HL-60/S4 treated with retinoic acid at 250 ng/mL for 4 days and 3 days (cell line): Measurements from ENCODE around the gene PIWIL4.
"Not testable (repeated sequence)": the region's sequence is repeated elsewhere in the genome, so short reads cannot be mapped to it uniquely, and the experiment has no call there.

Experiments used
- in situ Hi-C: fragments of 300-500 bp; cut with MboI; formaldehyde crosslinking; loops from 2 replicates; pipeline ENCODE4 v1.7.0; 2022; ENCODE audit warnings: low sequenced_read_pairs

Gene PIWIL4

DNA sequence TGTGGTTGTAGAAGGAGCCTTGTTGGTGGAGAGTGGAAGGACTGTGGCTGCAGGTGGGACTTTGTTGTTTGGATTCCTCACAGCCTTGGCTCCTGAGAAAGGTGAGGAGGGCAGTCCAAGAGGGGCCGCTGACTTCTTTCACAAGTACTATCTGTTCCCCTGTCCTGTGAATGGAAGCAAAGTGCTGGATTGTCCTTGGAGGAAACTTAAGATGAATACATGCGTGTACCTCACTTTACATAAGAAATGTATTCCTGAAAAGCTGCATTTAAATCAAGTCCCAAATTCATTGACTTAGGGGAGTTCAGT is 21.1 kb upstream of the PIWIL4 start:
- in situ Hi-C loops = no loop called here

DNA sequence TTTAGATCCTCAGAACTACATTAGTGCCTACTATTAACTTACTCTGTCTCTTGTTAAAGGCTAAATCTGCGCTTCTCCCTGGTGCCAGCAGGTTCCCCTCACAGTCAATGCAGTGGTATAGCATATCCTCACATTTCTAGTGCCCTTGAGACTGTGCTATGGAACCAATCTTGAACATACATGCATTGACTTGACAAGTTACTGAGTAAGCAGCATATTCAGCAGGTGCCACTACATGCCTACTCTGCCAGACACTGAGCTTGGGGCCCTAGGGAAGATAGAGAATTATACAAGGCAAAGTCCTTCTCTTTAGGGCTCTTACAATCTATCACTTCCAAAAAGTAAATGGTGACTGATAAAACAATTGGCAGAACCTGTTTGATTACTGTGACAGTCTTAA is 20.3 kb upstream of the PIWIL4 start:
- in situ Hi-C loops = no loop called here

DNA sequence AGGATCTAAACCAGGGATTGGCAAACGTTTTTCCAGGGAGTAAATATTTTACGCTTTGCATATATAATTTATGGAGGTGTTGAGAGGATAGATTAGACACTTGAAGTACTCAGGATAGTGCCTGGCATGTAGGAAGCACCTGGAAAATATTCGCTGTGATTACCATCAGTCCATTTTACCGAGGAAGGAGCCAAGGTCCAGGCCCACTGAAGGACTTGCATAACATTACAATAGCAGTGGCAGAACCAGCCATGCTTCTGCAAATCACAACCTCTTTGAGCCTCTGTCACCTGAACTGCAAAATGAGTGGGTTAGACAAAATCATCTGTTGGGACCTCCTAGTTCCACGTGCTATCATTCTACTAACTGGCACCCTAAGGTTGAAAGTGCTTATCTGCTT is 18.0 kb upstream of the PIWIL4 start:
- in situ Hi-C loops = no loop called here

DNA sequence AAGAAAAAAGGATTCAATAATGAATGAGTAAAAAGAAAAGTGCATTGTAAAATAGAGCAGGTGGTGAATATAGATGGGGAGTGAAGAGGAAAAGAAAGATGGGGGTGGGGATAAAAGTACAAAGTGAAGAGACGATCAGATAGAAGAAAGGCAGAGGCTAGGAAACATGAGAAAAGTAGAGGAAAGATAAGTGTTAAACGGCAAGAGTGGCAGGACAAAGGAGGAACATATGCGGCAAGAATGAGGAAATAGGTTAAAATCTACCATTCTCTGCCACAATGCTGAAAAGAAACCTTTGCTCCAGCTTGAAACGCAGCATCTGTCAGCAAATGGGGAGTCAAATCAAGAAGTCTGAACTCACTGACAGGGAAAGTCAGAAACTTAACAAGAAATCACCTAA is 16.7 kb upstream of the PIWIL4 start:
- in situ Hi-C loops = no loop called here

DNA sequence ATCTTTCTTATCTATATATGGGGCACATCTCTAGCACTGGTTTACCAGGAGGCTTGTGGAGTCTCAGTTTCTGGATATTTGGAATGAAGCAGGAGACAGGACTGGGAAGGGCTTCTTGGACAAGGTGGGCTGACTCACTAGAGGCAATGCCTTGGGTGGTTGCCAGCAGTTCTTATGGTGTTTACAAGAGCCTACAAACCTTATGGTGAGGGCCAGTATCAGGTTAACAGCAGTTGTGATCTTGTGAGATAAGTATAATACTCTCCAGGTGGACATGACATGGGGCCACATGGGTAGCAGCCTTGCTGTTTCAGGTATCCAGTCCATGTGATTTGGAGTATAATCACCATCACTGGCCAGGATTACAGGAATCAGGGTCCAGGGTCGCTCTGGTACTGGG is 13.2 kb upstream of the PIWIL4 start:
- in situ Hi-C loops = no loop called here

DNA sequence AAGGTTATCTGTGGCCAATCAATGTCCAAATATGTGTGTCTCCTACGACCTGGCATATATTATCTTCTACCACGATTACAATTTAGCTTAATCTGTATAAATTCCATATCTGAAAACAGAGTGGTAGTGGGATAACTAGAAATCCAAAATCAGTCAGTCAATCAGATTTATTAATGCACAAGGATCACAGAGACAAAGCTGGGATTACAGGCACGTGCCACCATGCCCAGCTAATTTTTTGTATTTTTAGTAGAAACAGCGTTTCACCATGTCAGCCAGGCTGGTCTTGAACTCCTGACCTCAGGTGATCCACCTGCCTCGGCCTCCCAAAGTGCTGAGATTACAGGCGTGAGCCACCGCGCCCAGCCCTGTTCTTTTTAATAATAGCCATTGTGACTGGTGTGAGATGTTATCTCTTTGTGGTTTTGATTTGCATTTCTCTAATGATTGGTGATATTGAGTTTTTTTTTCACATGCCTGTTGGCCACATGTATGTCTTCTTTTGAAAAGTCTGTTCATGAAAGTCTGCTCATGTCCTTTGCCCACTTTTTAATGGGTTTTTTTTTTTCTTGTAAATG is 11.3 kb upstream of the PIWIL4 start:
- in situ Hi-C loops = not testable (repeated sequence)

DNA sequence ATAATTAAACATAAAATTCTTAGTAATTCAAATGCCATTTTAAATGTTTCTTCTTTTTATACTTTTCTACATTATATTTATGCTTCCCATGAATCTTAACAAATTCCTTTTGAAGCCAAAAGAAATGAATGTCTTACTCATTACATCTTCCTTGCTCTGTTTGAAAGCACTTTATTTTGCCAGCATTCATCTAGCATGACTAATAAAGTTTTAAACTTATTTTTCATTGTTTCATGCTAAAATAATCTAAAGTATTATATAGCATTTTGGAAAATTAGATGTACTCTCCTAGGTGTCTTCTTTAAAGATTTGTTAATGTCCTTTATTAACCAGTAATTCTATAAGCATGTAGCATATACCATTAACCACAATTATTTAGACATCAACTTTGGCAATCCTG is 9.7 kb upstream of the PIWIL4 start:
- in situ Hi-C loops = no loop called here

DNA sequence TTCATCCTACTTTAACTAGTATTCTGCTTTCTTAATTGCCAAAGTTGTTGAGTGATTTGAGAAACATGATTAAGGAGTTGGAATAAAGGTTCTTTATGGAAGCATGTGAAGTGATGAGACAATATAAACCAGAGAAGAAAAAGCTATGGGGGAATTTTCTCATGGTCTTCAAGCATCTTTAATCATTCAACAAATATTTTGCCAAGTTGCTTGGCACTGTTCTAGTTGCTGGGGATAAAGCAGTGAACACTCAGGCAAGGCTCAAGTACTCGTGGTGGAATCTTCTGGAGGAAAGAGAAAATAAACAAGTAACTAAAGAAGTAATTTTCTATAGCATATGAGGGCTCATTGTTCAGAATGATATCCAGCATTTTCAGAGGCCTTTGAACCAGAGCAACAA is 9.2 kb upstream of the PIWIL4 start:
- in situ Hi-C loops = no loop called here

DNA sequence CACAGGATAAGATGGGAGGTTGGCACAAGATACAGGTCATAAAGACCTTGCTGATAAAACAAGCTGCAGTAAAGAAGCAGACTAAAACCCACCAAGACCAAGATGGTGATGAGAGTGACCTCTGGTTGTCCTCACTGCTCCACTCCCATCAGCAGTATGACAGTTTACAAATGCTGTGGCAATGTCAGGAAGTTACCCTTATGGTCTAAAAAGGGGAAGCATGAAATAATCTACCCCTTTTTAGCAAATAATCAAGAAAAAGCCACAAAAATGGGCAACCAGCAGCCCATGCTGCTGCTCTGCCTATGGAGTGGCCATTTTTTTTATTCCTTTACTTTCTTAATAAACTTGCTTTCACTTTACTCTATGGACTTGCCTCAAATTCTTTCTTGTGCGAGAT is 8.7 kb upstream of the PIWIL4 start:
- in situ Hi-C loops = no loop called here

DNA sequence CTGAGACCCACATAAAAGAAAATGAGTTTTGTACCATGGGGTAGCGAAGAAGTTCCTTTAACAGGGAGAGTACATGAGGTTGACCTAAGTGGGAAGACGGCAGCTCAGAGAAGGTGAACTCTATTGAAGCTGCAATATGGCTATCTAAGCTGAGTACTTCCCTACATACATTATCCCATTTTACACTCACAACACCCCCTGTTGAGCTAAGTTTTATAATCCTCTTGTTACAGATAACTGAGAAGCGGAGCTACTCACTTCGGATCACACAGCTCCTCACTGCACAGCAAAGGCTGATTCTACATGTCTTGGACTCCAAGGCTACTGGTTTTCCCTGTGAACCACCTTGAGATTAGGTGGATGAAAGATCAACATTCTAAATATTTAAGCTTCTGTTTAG is 8.2 kb upstream of the PIWIL4 start:
- in situ Hi-C loops = no loop called here

DNA sequence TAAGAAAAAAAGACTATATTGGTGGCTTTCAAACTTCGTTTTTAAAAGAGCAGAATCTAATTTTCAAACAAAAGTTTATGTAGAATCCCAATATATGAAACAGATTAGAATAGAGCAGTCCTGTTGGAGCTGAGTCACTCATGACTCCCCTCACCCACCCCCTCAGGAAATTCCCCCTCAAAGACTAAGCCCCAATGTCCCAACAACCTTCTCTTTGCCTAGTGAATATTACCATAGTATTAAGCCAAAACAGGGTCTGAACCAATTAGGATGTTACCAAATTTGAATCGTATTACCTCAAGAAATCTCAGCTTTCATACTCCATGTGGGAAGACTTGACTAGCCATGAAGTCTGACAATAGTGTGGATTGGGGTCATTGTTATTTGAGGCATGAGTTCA is 7.8 kb upstream of the PIWIL4 start:
- in situ Hi-C loops = no loop called here

DNA sequence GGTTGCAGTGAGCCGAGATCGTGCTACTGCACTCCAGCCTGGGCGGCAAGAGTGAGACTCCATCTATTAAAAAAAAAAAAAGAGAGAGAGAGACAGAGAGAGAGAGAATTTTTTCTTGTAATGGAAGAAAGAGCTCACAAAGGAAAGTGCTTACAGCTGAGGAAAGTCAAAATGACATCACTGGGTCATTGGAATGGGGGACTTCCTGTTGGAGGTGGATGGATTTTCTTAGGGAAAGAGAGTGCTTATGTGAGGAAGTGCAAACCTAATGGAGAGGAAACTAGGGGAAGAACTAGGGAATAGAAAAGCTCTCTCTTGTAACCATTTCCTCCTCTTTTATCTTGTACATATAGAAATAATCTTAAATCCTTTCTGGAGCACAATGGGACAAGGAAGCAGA is 6.3 kb upstream of the PIWIL4 start:
- in situ Hi-C loops = no loop called here

DNA sequence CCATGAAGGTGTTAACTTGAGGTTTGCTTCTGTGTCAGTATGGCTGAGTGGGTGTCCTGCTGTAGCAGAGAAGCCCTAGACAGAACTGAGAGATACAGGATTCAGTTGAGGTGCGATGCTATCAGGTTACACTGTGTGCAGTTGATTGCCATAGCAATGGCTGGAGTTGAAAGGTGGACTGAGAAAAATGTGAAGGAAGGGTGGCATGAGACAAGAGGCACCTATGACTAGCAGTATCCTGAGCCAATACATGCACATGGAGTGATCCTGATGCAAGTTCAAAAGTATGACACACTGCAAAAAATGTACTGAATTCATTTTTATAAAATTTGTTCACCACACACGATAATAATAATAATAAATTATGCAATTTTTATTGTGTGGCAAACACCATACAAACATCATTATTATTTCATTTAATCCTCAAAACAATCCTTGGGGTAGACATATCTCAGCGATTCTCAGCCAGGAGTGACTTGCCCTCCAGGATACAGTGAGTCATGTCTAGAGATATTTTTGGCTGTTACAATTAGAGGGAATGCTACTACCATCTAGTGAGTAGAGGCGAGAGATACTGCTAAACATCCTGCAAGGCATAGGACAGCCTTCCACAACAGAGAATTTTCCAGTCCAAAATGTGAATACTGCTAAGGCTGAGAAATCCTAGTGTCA is 3.9 kb upstream of the PIWIL4 start:
- in situ Hi-C loops = no loop called here

DNA sequence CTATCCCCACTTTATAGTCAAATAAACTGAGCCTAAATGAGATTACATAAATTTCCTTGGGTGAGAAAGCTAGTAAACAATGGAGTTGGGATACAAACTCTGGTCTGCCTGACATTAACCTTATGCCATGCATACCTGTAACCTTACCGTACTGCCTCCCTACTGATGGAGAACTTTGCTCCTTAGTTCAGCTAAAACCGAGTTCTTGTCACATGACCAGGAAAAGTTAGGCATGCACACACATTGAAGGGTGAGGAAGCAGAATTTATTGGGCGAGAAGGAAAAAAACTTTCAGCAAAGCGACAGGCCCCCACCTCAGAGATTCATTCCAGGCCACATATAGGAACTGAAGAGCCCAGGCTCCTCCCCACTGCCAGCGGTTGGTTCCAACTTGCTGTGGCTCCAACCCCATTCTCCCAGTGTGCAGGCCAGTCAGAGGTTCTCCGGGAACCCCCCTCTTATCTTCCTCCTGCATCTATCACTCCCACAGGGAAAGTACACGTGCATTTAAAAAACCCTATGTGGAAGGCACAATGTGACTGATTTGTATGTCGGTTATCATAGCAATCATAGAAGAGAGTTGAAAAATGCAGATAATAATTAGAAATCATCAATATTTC is 3.2 kb upstream of the PIWIL4 start:
- in situ Hi-C loops = no loop called here

DNA sequence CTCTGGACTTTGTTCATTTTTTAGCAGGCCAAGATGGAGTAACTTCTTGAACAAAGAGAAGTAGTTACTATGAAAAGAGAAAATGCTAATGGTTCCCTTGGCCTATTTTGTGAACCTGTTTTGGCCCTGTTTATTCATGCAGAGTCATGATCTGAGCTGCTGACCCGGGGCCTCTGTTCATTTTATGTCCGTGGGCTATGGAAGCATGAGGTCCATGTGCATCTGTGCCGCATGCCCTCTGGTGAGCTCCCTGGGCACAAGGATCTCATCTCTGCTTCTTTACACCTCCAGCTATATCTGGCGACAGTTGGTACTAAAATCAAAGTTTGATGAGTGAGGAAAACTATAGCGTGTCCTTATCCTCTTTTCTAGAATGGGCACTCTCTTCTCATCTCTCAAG is 1.0 kb downstream of the PIWIL4 start:
- in situ Hi-C loops = no loop called here

DNA sequence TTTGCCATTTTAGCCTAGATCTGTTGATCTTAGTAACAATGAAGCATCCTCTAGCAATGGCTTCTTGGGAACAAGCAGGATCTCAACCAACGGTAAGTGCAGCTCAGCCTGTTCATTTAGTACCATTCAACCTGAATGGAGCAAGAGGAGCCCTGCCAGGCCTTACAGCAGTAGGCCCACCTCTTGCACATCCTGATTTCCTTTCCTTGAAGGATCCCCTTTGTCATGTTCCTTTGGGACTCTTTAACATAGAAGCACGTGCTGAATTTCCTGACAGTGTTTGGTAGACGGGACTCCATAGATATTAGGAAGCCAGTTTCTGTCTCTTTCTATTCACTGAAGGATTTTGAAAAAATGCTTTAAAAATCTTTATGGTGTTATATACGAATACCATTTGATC is 1.5 kb downstream of the PIWIL4 start:
- in situ Hi-C loops = no loop called here

DNA sequence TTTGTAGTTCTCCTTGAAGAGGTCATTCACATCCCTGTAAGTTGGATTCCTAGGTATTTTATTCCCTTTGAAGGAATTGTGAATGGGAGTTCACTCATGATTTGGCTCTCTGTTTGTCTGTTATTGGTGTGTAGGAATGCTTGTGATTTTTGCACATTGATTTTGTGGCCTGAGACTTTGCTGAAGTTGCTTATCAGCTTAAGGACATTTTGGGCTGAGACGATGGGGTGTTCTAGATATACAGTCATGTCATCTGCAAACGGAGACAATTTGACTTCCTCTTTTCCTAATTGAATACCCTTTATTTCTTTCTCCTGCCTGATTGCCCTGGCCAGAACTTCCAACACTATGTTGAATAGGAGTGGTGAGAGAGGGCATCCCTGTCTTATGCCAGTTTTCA is 5.8 kb downstream of the PIWIL4 start:
- in situ Hi-C loops = not testable (repeated sequence)

DNA sequence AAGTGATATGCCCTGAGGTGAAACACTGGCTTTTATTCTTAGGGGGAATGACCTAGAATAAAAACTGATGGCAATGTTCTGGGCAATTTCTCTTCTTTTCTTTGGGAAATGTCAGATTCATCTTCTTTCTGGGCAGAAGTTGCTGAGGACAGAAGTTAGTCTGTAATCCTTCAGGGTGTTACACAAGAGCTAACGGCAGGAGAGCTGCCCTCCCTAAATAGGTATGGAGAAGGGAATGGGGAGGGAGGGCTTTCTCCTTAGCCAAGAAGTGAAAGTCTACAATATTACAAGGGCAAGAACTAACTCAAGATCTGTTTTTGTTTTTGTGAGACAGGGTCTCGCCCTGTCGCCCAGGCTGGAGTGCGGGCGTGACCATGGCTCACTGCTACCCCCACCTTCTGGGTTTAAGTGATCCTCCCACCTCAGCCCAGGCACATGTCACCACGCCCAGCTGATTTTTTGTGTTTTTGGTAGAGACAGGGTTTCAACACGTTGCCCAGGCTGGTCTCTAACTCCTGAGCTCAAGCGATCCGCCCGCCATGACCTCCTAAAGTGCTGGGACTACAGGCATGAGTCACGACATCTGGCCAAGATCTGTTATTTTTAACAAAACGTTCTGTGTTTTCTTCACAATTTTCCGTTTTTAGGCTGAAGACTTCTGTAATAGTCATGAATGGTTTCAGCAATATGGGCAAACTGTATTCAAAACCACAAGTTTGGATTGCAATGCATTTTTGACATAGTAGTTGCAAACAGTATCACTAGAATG is 7.2 kb downstream of the PIWIL4 start:
- in situ Hi-C loops = no loop called here

DNA sequence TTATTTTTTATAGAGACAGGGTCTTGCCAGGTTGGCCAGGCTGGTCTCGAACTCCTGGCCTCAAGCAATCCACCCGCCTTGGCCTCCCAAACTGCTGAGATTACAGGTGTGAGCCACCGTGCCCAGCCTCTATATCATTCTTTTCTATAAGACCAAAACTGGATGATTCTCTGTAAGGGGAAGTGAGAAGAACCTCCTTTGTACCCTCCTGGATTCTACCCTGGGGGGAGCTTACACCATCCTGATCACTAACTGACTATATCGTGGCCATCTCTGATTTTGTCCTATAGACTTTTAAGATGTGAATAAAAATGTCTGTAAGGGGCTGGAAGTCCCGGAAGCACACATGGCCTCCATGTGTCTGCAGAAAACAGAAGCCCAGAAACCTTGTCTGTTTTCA is 9.1 kb downstream of the PIWIL4 start:
- in situ Hi-C loops = no loop called here

DNA sequence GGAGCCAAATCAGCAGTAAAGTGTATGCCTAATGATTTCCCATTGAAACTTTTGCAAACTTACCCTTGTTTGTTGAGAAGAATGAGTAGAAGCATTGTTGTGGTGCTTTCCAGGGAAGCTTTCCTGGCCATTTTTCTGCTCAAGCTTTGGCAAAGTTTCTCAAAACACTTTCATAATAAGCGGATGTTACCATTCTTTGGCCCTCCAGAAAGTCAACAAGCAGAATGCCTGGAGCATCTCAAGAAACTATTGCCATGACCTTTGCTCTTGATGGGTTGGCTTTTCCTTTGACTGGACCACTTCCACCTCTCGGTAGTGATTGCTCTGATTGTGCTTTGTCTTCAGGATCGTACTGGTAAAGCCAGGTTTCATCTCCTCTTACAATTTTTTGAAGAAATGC is 10.7 kb downstream of the PIWIL4 start:
- in situ Hi-C loops = no loop called here

DNA sequence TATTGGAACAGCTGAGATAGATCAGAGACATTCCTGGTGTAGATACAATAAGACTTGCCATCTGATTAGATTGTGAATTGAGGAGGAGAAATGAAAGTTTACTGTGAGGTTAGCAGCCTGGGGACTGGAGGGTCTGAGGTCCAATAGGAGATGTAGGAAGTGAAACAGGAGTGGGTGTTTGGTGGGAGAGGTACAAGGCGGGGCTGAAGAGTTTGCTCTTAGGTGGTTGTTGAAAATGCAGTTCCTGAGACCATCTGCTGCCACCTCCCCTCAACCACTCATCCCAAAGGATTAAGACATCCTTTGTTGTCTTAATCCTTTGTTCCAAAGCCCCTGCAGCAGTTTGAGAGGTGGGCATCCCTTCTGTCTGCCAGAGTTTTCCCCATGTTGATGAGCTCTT is 14.8 kb downstream of the PIWIL4 start:
- in situ Hi-C loops = no loop called here

DNA sequence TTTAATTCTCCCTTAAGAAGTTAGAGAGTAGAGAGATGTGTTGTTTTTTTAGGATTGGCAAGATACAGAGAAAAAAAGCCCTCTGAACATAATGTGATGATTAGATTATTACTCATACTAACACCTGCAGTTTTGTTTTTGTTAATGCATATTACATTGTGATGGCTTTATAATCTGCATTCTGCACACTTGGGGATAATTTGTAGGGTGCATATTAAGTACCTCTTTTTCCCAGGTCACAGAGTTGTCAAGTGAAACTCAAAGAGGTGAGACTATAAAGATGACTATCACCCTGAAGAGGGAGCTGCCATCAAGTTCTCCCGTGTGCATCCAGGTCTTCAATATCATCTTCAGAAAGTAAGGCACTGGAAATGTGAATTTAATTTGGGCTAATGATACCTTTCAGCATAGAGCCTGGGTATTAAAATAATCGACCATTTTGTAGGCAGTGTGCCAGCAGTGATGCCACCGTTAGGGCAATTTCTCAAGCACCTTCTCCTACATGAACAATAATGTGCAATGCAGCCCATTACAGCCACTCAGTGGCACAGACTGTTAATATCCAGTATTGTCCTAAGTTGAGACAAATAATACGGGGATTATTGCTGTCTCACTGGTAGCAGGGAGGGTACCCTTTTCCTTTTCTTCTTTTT is 16.2 kb downstream of the PIWIL4 start:
- in situ Hi-C loops = no loop called here
